CD1c-positive myeloid dendritic cell (primary cell): Measurements from ENCODE around the gene VWA3A.
"Not testable (repeated sequence)": the region's sequence is repeated elsewhere in the genome, so short reads cannot be mapped to it uniquely, and the experiment has no call there.

ENCODE experiments used
- DNase-seq: peaks from one replicate; pipeline ENCODE4 v3.0.0-alpha.2; 2016; ENCODE audit errors: extremely low spot score

Gene VWA3A

GRCh38 chr16:22086440-22086839, 5.9 kb upstream of the VWA3A start:
- no peak for DNase-seq

DNA sequence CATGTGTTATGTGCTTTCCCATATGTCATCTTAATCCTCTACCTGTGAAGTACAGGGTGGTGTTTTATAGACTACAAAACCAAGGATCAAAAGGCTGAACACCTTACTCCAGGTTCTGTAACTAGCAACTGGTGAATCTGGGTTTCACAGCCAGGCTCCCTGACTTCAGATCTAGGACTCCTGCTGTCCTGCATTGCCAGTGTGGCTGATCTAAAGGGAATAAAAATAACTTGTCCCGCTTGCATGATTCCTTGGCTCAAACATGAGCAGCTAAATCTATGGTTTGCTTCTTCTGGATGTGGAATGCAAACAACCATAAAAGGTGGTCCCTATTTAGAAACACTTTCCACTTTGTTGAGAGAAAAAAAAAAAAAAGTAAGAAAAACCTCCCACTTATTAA, 3.7 kb upstream of the VWA3A start:
- DNase-seq: no peak

- DNase-seq: no peak
Measured at GRCh38 chr16:22089910-22090309, 2.4 kb upstream of the VWA3A start.

- no peak for DNase-seq
Measured at GRCh38 chr16:22091721-22092120, 620 bp upstream of the VWA3A start.

DNA sequence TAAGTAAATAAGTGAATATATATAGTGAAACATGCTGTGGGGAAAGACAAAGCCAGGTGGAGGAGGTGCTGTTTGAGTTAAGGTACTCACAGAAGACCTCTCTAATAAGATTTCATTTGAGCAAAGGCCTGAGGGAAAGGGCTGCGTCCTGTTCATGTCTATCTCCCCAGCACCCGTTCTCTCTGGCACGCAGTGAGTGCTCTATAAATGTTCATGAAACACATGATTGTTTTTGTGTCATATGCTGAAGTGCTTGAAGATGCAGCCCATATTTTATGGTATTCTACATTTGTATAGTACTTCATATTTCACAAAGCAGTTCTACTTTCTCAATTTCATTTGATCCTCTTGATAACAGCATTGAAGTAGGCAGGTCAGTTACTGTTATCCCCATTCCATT, 990 bp downstream of the VWA3A start:
- no peak for DNase-seq

- DNase-seq: peak; percentile 26
Measured at GRCh38 chr16:22093996-22094395, 1.7 kb downstream of the VWA3A start.

- peak; percentile 32 for DNase-seq
Measured at GRCh38 chr16:22098405-22099255, 6.3 kb downstream of the VWA3A start.

- no peak for DNase-seq
Measured at GRCh38 chr16:22099256-22099975, 7.1 kb downstream of the VWA3A start.

- DNase-seq: no peak
Measured at GRCh38 chr16:22103441-22103840, 11.1 kb downstream of the VWA3A start.

DNA sequence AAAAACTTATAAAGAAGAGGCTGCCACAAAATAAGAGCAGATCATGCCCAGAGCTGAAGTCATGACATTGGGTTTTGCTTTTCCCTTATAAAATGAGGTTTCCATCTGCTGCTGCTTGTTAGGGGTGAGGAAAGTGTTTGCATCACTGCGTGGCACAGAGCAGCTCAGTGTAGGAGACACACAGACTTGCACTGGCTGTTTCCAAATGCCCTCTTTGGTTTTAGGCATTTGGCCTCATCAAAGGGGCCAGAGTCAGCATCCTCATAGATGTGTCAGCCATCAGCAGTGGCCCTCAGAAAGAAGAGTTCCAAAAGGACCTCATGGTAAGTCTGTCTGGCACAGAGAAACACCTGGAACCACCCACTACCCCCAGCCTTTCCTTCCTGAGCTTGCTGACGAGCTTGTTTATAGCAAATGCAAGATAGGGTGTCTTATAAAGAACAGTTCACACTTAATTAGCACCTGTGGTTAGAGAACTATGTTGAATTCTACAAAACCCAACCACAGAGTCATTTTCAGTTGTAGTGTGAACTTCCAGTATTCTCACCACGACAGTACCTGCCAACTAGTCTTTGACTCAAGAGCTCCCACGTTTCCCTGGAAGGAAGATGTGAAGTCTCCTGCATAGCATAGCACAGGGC, 17.0 kb downstream of the VWA3A start:
- DNase-seq: no peak

DNA sequence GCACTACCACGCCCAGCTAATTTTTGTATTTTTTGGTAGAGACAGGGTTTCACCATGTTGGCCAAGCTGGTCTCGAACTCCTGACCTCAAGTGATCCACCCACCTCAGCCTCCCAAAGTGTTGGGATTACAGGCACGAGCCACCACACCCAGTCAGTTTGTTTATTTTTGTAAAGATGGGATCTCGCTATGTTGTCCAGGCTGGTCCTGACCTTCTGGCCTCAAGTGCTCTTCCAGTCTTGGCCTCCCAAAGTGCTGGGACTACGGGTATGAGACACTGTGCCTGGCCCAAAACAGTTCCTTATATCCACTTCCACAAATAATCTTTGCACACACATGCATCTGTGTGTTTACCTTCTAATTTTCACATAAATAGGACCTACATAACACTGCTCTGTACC, 19.3 kb downstream of the VWA3A start:
- not testable (repeated sequence) for DNase-seq

- no peak for DNase-seq
Measured at GRCh38 chr16:22116095-22116700, 23.9 kb downstream of the VWA3A start.

DNA sequence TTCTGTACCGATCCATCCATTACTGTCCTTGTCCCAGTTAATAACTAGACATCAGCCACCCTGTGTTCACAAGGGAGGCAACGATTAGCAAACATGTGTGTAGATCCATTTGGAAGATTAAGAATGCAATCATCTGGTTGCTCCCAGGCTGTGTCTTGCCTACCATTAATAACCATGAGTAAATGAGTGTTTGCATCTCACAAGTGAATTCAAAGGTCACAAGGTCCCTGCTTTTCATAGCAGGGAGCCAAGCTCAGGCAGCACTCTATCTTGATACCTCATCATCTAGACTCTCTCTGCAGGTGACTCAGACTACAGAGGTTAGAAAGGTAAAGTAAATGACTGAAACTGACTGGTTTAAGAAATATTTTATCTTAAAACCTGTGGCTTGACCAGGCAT, 25.3 kb downstream of the VWA3A start:
- DNase-seq: no peak

- DNase-seq: no peak
Measured at GRCh38 chr16:22120440-22120839, 28.1 kb downstream of the VWA3A start.

DNA sequence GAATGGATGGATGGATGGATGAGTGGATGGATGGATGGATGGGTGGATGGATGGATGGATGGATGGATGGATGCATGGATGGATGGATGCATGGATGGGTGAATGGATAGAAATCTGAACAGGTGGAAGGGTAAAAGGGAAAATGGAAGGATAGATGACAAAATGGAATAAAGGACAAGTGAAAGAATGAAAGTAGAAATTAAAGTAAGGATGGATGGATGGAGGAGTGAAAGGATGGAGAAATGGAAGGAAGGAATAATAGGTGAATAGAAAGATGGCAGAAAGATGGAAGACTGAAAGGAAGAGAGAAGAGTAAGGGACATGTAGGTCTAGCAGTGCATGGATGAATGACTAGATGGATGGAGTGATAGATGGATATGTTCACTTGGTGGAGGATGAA, 29.9 kb downstream of the VWA3A start:
- no peak for DNase-seq

DNA sequence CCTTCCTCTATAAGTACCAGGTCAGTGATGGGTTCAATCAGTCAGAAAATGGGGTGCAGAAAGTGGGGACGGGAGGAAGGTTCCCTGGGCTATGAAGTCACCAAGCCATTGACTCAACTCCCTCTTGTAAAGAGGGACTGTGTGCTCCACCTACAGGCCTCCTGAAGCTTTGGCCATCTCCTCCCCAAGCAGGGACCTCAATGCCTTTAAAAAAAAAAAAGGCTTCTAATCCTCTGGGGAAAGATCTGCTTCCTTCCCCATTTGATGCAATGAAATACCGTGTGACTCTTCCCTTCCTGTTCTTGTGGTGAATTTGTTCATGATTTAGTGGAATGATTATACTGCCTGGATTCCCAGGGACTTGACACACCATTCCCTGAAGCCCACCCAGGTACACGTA, 30.8 kb downstream of the VWA3A start:
- DNase-seq: peak; percentile 7

DNA sequence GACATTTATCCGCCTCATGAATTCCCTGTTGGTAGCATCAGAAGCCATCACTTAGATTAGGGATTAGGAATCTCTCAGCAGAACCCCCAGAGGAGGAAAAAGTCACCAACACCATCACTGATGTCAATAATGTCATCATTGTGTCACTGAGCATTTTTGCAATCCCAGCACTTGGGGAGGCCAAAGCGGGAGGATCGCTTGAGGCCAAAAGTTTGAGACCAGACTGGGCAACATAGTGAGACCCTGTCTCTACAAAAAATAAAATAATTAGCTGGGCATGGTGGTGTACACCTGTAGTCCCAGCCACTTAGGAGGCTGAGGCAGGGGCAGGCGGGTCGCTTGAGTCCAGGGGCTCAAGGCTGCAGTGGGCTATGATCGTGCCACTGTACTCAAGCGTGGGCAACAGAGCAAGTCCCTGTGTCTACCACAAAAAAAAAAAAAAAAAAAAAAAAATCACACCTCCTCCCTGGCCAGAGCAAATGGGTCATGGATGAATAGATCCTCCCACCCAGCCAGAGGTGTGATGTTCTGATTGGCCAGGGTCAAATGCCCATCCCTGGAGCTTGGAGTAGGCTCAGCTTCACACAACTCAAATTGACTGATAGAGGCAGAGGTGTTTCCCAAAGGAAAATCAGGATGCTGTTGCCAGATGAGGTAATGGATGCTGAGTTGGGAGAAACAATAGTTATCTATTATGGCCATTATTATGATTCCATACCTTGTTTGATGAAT, 31.6 kb downstream of the VWA3A start:
- DNase-seq: no peak

DNA sequence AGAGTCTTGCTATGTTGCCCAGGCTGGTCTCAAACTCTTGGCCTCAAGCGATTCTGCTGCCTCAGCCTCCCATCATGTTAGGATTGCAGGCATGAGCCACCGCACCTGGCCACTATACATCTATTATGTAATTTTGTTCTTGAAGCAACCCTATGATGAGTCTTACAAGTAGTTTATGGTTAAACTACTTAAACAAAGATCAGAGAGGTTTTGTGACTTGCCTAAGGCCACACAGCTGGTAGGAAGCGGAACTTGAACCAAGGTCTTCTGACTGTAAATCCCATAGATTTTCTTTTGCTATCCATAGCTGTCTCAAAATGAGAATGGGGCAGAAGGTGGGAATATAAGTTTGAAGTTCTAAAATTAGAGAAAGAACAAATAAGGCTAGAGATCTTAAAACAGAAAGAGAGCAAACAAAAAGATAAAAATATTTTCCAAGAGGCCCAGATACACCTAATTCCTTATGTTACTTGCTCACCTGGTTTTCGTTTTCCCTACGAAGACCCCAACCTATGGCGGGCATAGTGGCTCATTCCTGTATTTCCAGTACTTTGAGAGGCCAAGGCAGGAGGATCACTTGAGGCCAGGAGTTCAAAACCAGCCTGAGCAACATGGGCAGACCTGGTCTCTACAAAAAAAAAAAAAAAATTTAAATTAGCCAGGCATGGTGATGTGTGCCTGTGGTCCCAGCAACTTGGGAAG, 32.4 kb downstream of the VWA3A start:
- no peak for DNase-seq

- no peak for DNase-seq
Measured at GRCh38 chr16:22126037-22126558, 33.8 kb downstream of the VWA3A start.

DNA sequence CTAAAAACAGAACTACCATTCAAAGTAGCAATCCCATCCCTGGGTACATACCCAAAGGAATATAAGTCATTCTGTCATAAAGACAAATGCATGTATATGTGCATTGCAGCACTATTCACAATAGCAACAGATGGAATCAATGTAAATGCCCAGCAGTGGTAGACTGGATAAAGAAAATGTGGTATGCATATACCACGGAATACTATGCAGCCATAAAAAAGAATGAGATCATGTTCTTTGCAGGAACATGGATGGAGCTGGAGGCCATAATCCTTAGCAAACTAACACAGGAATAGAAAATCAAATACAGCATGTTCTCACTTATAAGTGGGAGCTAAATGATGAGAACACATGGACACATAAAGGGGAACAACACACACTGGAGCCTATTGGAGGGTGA, 36.2 kb downstream of the VWA3A start:
- not testable (repeated sequence) for DNase-seq

- DNase-seq: no peak
Measured at GRCh38 chr16:22130528-22130927, 38.2 kb downstream of the VWA3A start.
